NT2/D1 (cell line): ENCODE data around the gene CACNA1H.

Source experiments
- SUZ12 ChIP-seq: IDR thresholded peaks from 2 replicates; pipeline ENCODE4 v1.6.1; 2011; ENCODE audit not compliant: insufficient read length, insufficient read depth; ENCODE audit errors: extremely low read depth
- ZNF274 ChIP-seq: IDR thresholded peaks from 2 replicates; pipeline ENCODE4 v1.6.1; 2011; ENCODE audit warnings: mild to moderate bottlenecking, low read depth, low read length

DNA sequence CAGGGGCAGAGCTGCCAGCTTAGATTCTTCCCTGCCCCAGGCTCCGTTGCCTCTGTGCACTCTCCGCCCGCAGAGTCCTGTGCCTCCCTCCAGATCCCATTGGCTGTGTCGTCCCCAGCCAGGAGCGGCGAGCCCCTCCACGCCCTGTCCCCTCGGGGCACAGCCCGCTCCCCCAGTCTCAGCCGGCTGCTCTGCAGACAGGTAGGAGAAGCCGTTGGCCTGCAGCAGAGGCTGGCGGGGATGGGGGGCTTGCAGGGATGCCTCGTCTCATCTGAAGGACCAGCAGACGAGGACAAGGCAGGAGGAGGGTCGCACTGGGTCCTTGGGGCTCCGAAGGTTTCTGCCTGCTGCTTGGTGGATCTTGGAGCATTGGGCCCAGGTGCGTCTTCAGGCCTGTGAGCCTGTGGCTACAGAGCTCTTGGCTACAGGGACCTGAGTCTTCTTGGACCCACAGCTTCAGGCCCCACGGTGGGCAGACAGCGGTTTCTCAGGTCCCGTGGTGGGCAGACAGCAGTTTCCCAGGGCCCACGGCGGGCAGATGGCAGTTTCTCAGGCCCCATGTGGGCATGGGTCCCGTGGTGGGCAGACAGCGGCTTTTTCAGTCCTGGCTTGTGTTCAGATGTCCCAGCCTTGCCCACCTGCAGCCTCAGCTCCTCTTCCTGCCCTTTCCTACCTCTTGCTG is 66.2 kb downstream of the CACNA1H start:
- no peak for TF ChIP-seq SUZ12
- no peak for TF ChIP-seq ZNF274
